Measurements from ENCODE around the gene CCDC97. TPM values are rescaled to one million over a fixed set of nuclear protein-coding genes. Genes with fewer than 3 reads are reported as not detected.
A peak's percentile ranks its signal among the peaks of the same experiment; 100 is the strongest.
"Not testable (repeated sequence)": the region's sequence is repeated elsewhere in the genome, so short reads cannot be mapped to it uniquely, and the experiment has no call there.

CCDC97 gene
- total RNA-seq, 2 donors from 2014 or later: 28.8 to 33.4 TPM

GRCh38 chr19:41341669-41342490, 31.9 kb downstream of the CCDC97 start:
- no peak for DNase-seq
- H3K9me3 Mint-ChIP-seq: no peaks in the 10 kb centered on the region
- peaks cover 5 to 33% of the 10 kb centered on the region in 2 donors for H3K36me3 Mint-ChIP-seq (ENCODE audit: insufficient read depth in 2 of 2)
- peak in 1 of 2 donors; percentile 13 for ATAC-seq (replicated peaks in 1 of 2)
- peak overlapping the region; percentile 51 for H3K27ac Mint-ChIP-seq
- H3K27me3 Mint-ChIP-seq (ENCODE audit: low read depth): no peaks in the 10 kb centered on the region
- H3K4me1 Mint-ChIP-seq (ENCODE audit: low read depth): peaks cover 27% of the 10 kb centered on the region
- H3K4me3 Mint-ChIP-seq: no peak overlapping the region

DNA sequence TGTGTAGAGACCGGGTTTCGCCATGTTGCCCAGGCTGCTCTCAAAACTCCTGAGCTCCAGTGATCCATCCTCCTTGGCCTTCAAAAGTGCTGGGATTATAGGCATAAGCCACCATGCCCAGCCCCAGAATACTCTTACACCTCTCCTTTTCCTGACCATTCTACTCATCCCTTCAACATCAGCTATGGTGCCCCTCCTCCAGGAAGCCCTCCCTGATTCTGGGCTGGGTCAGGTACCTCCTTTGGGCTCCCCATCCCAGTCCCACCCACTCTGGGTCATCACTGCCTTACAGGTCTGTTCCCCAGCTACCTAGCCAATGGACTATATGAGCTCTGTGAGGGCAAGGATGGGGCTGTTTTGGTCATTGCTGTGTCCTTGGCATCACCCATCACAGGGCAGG, 34.2 kb downstream of the CCDC97 start:
- H3K36me3 Mint-ChIP-seq (ENCODE audit: insufficient read depth in 2 of 2): peaks cover 13 to 41% of the 10 kb centered on the region in 2 donors
- peaks cover 0 to 2% of the 10 kb centered on the region in 2 donors for H3K9me3 Mint-ChIP-seq
- DNase-seq: no peak
- H3K4me1 Mint-ChIP-seq (ENCODE audit: low read depth): peaks cover 32% of the 10 kb centered on the region
- no peak for ATAC-seq (replicated peaks in 1 of 2)
- no peak overlapping the region for H3K27ac Mint-ChIP-seq
- no peak overlapping the region for H3K4me3 Mint-ChIP-seq
- H3K27me3 Mint-ChIP-seq (ENCODE audit: low read depth): no peaks in the 10 kb centered on the region

DNA sequence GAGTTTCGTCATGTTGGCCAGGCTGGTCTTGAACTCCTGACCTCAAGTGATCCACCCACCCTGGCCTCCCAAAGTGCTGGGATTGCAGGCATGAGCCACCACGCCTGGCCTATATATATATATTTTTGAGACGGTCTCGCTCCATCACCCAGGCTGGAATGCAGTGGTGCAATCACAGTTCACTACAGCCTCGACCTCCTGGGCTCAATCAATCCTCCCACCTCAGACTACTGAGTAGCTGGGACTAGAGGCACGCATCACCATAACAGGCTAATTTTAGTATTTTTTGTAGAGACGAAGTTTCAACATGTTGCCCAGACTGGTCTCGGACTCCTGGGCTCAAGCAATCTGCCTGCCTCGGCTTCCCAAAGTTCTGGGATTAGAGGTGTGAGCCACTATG, 36.9 kb downstream of the CCDC97 start:
- not testable (repeated sequence) for H3K27ac Mint-ChIP-seq; DNase-seq; H3K9me3 Mint-ChIP-seq; H3K27me3 Mint-ChIP-seq (ENCODE audit: low read depth); H3K4me3 Mint-ChIP-seq; ATAC-seq (replicated peaks in 1 of 2)
- Mint-ChIP-seq H3K4me1 (ENCODE audit: low read depth) (peaks cover 56% of the 10 kb centered on the region), H3K36me3 (ENCODE audit: insufficient read depth in 2 of 2) (peaks cover 13 to 38% of the 10 kb centered on the region in 2 donors)

DNA sequence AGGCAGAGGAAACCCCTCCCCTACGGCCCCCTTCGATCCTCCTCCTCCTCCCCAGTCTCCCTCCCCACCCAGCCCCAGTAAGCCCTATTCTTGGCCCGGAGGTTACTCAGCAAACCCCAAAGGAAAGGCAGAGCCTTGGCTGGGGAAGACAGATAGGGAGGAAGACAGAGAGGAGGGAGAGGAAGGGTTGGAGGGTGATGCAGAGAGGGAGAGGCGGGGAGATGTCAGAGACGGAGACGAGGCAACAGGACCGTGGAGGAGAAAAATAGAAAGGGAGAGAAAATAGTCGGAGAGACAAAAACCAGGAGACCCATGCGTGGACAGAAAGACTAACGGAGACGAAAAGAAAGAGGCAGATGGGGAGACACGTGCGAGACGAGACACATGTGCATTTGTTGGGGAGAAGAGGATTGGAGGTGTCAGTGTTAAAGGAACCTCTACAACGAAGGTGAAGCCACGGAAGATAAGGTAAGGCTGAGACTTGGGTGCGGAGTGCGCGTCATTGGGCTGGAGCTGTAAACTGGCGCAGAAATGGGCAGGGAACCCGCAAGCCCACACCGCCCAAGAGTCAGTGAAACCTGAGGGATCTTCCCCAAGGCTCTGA, 40.9 kb downstream of the CCDC97 start:
- Mint-ChIP-seq H3K9me3 (peaks cover 0 to 2% of the 10 kb centered on the region in 2 donors), H3K36me3 (ENCODE audit: insufficient read depth in 2 of 2) (peaks cover 15 to 32% of the 10 kb centered on the region in 2 donors), H3K27ac (peak overlapping the region; percentile 36), H3K4me1 (ENCODE audit: low read depth) (peaks cover 66% of the 10 kb centered on the region), H3K4me3 (peak overlapping the region; percentile 86 to 97), H3K27me3 (ENCODE audit: low read depth) (no peaks in the 10 kb centered on the region)
- DNase-seq (no peak), ATAC-seq (replicated peaks in 1 of 2) (peak in 1 of 2 donors; percentile 3)

DNA sequence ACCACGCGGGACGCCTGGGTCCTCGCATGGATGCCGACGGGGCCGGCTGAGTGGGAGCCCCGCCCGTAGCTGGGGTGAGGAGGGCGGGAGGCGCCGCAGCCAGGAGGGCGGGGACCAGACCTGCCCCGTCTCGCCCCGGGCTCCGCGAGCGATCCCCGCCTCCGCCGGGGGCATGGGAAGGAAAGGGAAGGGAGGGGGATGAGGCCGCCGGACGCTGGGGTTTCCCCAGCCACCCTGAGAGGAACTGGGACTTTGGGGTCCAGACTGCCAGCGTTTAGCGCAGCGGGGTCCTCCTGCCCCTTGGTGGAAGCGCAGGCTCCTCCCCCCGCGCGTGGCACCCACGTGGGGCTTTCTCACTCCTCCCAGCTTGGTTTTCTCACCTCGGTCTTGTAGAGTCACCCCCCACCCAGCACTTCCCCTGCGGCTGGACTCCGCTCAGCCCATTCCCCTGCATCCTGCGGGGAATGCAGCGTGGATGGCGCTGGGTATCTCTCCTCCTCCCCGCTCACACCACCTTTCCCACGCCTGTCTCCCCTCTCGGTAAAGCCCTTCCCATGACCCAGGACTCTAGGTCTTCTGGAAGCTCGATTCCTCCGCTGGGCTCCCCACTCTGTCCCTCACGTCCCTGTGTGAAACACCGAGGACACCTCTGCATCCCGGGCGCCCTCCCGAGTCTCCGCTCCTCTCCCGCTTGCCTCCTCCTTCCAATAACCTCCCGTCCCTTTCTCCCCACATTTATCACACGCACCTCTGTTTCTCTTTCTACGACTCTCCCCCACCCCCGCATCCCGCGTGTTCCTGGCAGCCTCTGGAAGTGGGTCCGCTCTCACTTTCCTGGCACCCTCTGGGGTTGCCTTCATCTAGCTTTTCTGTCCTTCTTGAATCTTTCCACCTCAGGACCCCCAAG, 41.6 kb downstream of the CCDC97 start:
- peaks cover 0 to 2% of the 10 kb centered on the region in 2 donors for H3K9me3 Mint-ChIP-seq
- peak overlapping the region; percentile 96 for H3K27ac Mint-ChIP-seq
- ATAC-seq (replicated peaks in 1 of 2): peak; percentile 56 to 58
- no peaks in the 10 kb centered on the region for H3K27me3 Mint-ChIP-seq (ENCODE audit: low read depth)
- peaks cover 69% of the 10 kb centered on the region for H3K4me1 Mint-ChIP-seq (ENCODE audit: low read depth)
- peaks cover 15 to 30% of the 10 kb centered on the region in 2 donors for H3K36me3 Mint-ChIP-seq (ENCODE audit: insufficient read depth in 2 of 2)
- DNase-seq: peak; percentile 77 to 87
- H3K4me3 Mint-ChIP-seq: peak overlapping the region; percentile 86 to 97

GRCh38 chr19:41352279-41352608, 42.3 kb downstream of the CCDC97 start:
- Mint-ChIP-seq H3K4me1 (ENCODE audit: low read depth) (peaks cover 72% of the 10 kb centered on the region), H3K27me3 (ENCODE audit: low read depth) (no peaks in the 10 kb centered on the region), H3K36me3 (ENCODE audit: insufficient read depth in 2 of 2) (peaks cover 15 to 29% of the 10 kb centered on the region in 2 donors), H3K27ac (peak overlapping the region; percentile 96), H3K9me3 (peaks cover 0 to 2% of the 10 kb centered on the region in 2 donors), H3K4me3 (peak overlapping the region; percentile 86 to 97)
- no peak for DNase-seq
- ATAC-seq (replicated peaks in 1 of 2): no peak

- DNase-seq (peak; percentile 87 to 89), ATAC-seq (replicated peaks in 1 of 2) (peak; percentile 32 to 37)
- Mint-ChIP-seq H3K36me3 (ENCODE audit: insufficient read depth in 2 of 2) (peaks cover 15 to 25% of the 10 kb centered on the region in 2 donors), H3K9me3 (peaks cover 0 to 2% of the 10 kb centered on the region in 2 donors), H3K4me1 (ENCODE audit: low read depth) (peaks cover 78% of the 10 kb centered on the region), H3K27me3 (ENCODE audit: low read depth) (no peaks in the 10 kb centered on the region), H3K4me3 (peak overlapping the region; percentile 86 to 97), H3K27ac (peak overlapping the region; percentile 96)
These were observed 42.9 kb downstream of the CCDC97 start for GRCh38 chr19:41352609-41353465.

DNA sequence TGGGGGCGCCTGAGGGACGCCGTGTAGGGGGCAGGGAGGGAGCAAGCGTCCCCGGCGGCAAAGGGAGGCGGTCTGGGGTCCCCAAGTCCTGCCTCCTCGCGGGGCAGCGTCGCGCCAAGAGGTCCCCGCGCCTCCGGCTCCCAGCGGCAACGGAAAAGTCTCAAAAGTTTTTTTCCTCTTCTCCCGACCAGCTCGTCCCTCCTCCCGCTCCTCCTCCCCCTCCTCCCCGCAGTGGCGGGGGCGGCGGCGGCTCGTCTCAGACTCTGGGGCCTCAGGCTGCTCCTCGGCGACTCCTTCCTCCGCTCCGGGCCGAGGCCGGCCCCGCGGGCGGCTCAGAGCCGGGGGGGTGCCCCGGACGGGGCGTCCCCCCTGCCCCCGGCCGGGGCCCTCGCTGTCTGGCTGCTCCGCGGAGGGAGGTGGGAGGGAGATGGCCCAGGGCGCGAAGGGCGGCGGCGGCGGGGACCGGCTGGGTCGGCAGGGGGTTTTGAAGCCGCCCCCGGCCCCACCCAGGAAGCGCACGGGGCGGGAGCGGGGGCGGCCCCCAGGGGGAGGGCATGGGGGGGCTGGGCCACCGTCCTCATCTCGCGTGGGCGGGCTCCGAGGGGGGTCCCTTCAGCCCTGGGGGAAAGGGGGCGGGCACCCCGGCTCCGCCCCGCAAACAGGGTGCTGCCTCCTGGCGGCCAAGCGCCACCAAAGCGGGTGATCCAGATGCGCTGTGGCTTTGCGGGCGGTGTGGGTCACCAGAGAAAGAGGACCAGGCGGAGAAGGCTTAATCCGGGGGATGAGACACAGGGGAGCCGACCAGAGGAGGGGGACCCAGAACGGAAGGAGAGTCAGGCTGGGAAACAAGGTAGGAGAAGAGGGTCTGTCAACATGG, 43.7 kb downstream of the CCDC97 start, which contains the start of gene TGFB1:
TSS of gene TGFB1 (minus strand) at position 457 of the 877 bp plus-strand sequence. CDS start 878 bp downstream, outside the sequence.
- H3K36me3 Mint-ChIP-seq (ENCODE audit: insufficient read depth in 2 of 2): peaks cover 12 to 19% of the 10 kb centered on the region in 2 donors
- H3K4me1 Mint-ChIP-seq (ENCODE audit: low read depth): peaks cover 79% of the 10 kb centered on the region
- H3K9me3 Mint-ChIP-seq: peaks cover 0 to 2% of the 10 kb centered on the region in 2 donors

GRCh38 chr19:41354343-41354953, 44.5 kb downstream of the CCDC97 start:
- H3K27ac Mint-ChIP-seq: peak overlapping the region; percentile 85
- H3K4me1 Mint-ChIP-seq (ENCODE audit: low read depth): peaks cover 76% of the 10 kb centered on the region

More for the DNA sequence above, 43.7 kb downstream of the CCDC97 start, which contains the start of gene TGFB1:
- Mint-ChIP-seq H3K27me3 (ENCODE audit: low read depth) (no peaks in the 10 kb centered on the region), H3K27ac (peak within 1 kb of the TSS; percentile 85), H3K4me3 (peak within 1 kb of the TSS; percentile 88 to 97)
- ATAC-seq (replicated peaks in 1 of 2) (peak; percentile 58 to 68), DNase-seq (peak; percentile 92 to 94)

DNA sequence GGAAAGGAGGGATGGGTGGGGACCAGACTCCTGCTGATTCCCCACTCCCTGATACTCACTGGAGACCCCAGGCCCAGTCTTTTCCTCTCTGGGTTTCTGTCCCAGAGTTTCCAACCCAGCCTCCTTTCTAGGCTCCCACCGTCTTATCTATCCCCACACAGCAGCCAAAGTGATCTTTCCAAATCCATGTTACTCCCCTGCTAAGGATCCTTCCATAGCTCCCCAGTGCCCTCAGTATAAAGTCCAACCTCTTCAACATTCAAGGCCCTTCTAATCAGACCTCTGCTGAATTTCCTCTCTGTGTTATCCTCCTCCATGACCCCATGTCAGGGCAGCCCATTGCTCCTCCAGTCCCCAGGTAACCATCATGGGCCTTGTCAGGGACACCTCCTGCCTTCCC, 45.1 kb downstream of the CCDC97 start:
- ATAC-seq (replicated peaks in 1 of 2): no peak
- Mint-ChIP-seq H3K4me1 (ENCODE audit: low read depth) (peaks cover 75% of the 10 kb centered on the region), H3K9me3 (no peaks in the 10 kb centered on the region), H3K36me3 (ENCODE audit: insufficient read depth in 2 of 2) (peaks cover 7 to 10% of the 10 kb centered on the region in 2 donors), H3K4me3 (peak overlapping the region; percentile 9 to 46), H3K27ac (peak overlapping the region; percentile 59), H3K27me3 (ENCODE audit: low read depth) (no peaks in the 10 kb centered on the region)
- DNase-seq: no peak

More at GRCh38 chr19:41354343-41354953, 44.5 kb downstream of the CCDC97 start:
- H3K27me3 Mint-ChIP-seq (ENCODE audit: low read depth): no peaks in the 10 kb centered on the region
- ATAC-seq (replicated peaks in 1 of 2): no peak
- H3K36me3 Mint-ChIP-seq (ENCODE audit: insufficient read depth in 2 of 2): peaks cover 7 to 14% of the 10 kb centered on the region in 2 donors
- no peaks in the 10 kb centered on the region for H3K9me3 Mint-ChIP-seq
- peak overlapping the region; percentile 80 to 88 for H3K4me3 Mint-ChIP-seq
- peak in 1 of 2 donors; percentile 12 for DNase-seq

- peaks cover 68% of the 10 kb centered on the region for H3K4me1 Mint-ChIP-seq (ENCODE audit: low read depth)
- H3K27ac Mint-ChIP-seq: peak overlapping the region; percentile 59
- ATAC-seq (replicated peaks in 1 of 2): no peak
- no peaks in the 10 kb centered on the region for H3K27me3 Mint-ChIP-seq (ENCODE audit: low read depth)
- peak overlapping the region; percentile 46 to 74 for H3K4me3 Mint-ChIP-seq
- peaks cover 7 to 11% of the 10 kb centered on the region in 2 donors for H3K36me3 Mint-ChIP-seq (ENCODE audit: insufficient read depth in 2 of 2)
- no peaks in the 10 kb centered on the region for H3K9me3 Mint-ChIP-seq
- no peak for DNase-seq
These were observed 45.8 kb downstream of the CCDC97 start for GRCh38 chr19:41355802-41356201.

Data from activated T-cell treated with anti-CD3 and anti-CD28 coated beads, Interleukin-2, amount 50 U/mL, for 72 hours (primary cell).